ENCODE results near the gene ICOSLG. TPM values are rescaled to one million over a fixed set of nuclear protein-coding genes. Genes with fewer than 3 reads are reported as not detected.
"Not testable (repeated sequence)": the region's sequence is repeated elsewhere in the genome, so short reads cannot be mapped to it uniquely, and the experiment has no call there.

ICOSLG gene
- total RNA-seq, 1 donor from 2014 or later: 9.6 TPM

GRCh38 chr21:44206698-44207676 lies 33.8 kb downstream of the ICOSLG start:
- not testable (repeated sequence) for H3K27me3 Mint-ChIP-seq (ENCODE audit: unreplicated experiment); H3K4me3 Mint-ChIP-seq (ENCODE audit: unreplicated experiment); H3K36me3 Mint-ChIP-seq (ENCODE audit: unreplicated experiment); H3K4me1 Mint-ChIP-seq (ENCODE audit: unreplicated experiment); DNase-seq (ENCODE audit: extremely low spot score, unreplicated experiment); H3K9me3 Mint-ChIP-seq (ENCODE audit: unreplicated experiment); H3K27ac Mint-ChIP-seq (ENCODE audit: unreplicated experiment)

- H3K27ac Mint-ChIP-seq (ENCODE audit: unreplicated experiment); H3K4me3 Mint-ChIP-seq (ENCODE audit: unreplicated experiment); H3K9me3 Mint-ChIP-seq (ENCODE audit: unreplicated experiment); H3K27me3 Mint-ChIP-seq (ENCODE audit: unreplicated experiment); H3K36me3 Mint-ChIP-seq (ENCODE audit: unreplicated experiment); DNase-seq (ENCODE audit: extremely low spot score, unreplicated experiment); H3K4me1 Mint-ChIP-seq (ENCODE audit: unreplicated experiment): not testable (repeated sequence)
Measured at GRCh38 chr21:44206187-44206586, 34.6 kb downstream of the ICOSLG start.

GRCh38 chr21:44202590-44203299 lies 38.0 kb downstream of the ICOSLG start:
- H3K36me3 Mint-ChIP-seq (ENCODE audit: unreplicated experiment): not testable (repeated sequence)

GRCh38 chr21:44199997-44200396 lies 40.7 kb downstream of the ICOSLG start:
- not testable (repeated sequence) for H3K9me3 Mint-ChIP-seq (ENCODE audit: unreplicated experiment); H3K27me3 Mint-ChIP-seq (ENCODE audit: unreplicated experiment); DNase-seq (ENCODE audit: extremely low spot score, unreplicated experiment); H3K27ac Mint-ChIP-seq (ENCODE audit: unreplicated experiment); H3K4me1 Mint-ChIP-seq (ENCODE audit: unreplicated experiment); H3K4me3 Mint-ChIP-seq (ENCODE audit: unreplicated experiment); H3K36me3 Mint-ChIP-seq (ENCODE audit: unreplicated experiment)

More at GRCh38 chr21:44202590-44203299, 38.0 kb downstream of the ICOSLG start:
- not testable (repeated sequence) for H3K4me1 Mint-ChIP-seq (ENCODE audit: unreplicated experiment); H3K27me3 Mint-ChIP-seq (ENCODE audit: unreplicated experiment); H3K9me3 Mint-ChIP-seq (ENCODE audit: unreplicated experiment); DNase-seq (ENCODE audit: extremely low spot score, unreplicated experiment); H3K27ac Mint-ChIP-seq (ENCODE audit: unreplicated experiment); H3K4me3 Mint-ChIP-seq (ENCODE audit: unreplicated experiment)

- H3K27ac Mint-ChIP-seq (ENCODE audit: unreplicated experiment): no peak overlapping the region
- DNase-seq (ENCODE audit: extremely low spot score, unreplicated experiment): no peak
- TF ChIP-seq CTCF (IDR thresholded peaks at IDR 0.05): no peak
Measured at GRCh38 chr21:44199448-44199847, 41.3 kb downstream of the ICOSLG start.

GRCh38 chr21:44197156-44197516 lies 43.6 kb downstream of the ICOSLG start:
- H3K27ac Mint-ChIP-seq (ENCODE audit: unreplicated experiment); H3K36me3 Mint-ChIP-seq (ENCODE audit: unreplicated experiment); H3K9me3 Mint-ChIP-seq (ENCODE audit: unreplicated experiment); H3K4me1 Mint-ChIP-seq (ENCODE audit: unreplicated experiment); H3K4me3 Mint-ChIP-seq (ENCODE audit: unreplicated experiment); DNase-seq (ENCODE audit: extremely low spot score, unreplicated experiment); H3K27me3 Mint-ChIP-seq (ENCODE audit: unreplicated experiment): not testable (repeated sequence)

More at GRCh38 chr21:44199448-44199847, 41.3 kb downstream of the ICOSLG start:
- H3K27me3 Mint-ChIP-seq (ENCODE audit: unreplicated experiment): no peaks in the 10 kb centered on the region
- no peaks in the 10 kb centered on the region for H3K36me3 Mint-ChIP-seq (ENCODE audit: unreplicated experiment)
- peaks cover 5% of the 10 kb centered on the region for H3K4me1 Mint-ChIP-seq (ENCODE audit: unreplicated experiment)
- H3K4me3 Mint-ChIP-seq (ENCODE audit: unreplicated experiment): no peak overlapping the region
- no peaks in the 10 kb centered on the region for H3K9me3 Mint-ChIP-seq (ENCODE audit: unreplicated experiment)

GRCh38 chr21:44196212-44197155 lies 44.3 kb downstream of the ICOSLG start:
- not testable (repeated sequence) for H3K36me3 Mint-ChIP-seq (ENCODE audit: unreplicated experiment)

GRCh38 chr21:44194888-44195287 lies 45.9 kb downstream of the ICOSLG start:
- not testable (repeated sequence) for H3K4me1 Mint-ChIP-seq (ENCODE audit: unreplicated experiment); H3K27ac Mint-ChIP-seq (ENCODE audit: unreplicated experiment); DNase-seq (ENCODE audit: extremely low spot score, unreplicated experiment); H3K9me3 Mint-ChIP-seq (ENCODE audit: unreplicated experiment); H3K36me3 Mint-ChIP-seq (ENCODE audit: unreplicated experiment); H3K27me3 Mint-ChIP-seq (ENCODE audit: unreplicated experiment); H3K4me3 Mint-ChIP-seq (ENCODE audit: unreplicated experiment)

More at GRCh38 chr21:44196212-44197155, 44.3 kb downstream of the ICOSLG start:
- not testable (repeated sequence) for DNase-seq (ENCODE audit: extremely low spot score, unreplicated experiment); H3K27me3 Mint-ChIP-seq (ENCODE audit: unreplicated experiment); H3K9me3 Mint-ChIP-seq (ENCODE audit: unreplicated experiment); H3K4me3 Mint-ChIP-seq (ENCODE audit: unreplicated experiment); H3K4me1 Mint-ChIP-seq (ENCODE audit: unreplicated experiment); H3K27ac Mint-ChIP-seq (ENCODE audit: unreplicated experiment)

- not testable (repeated sequence) for H3K4me1 Mint-ChIP-seq (ENCODE audit: unreplicated experiment); H3K27me3 Mint-ChIP-seq (ENCODE audit: unreplicated experiment); H3K9me3 Mint-ChIP-seq (ENCODE audit: unreplicated experiment); H3K27ac Mint-ChIP-seq (ENCODE audit: unreplicated experiment); H3K4me3 Mint-ChIP-seq (ENCODE audit: unreplicated experiment); H3K36me3 Mint-ChIP-seq (ENCODE audit: unreplicated experiment); DNase-seq (ENCODE audit: extremely low spot score, unreplicated experiment)
Measured at GRCh38 chr21:44194451-44194850, 46.3 kb downstream of the ICOSLG start.

GRCh38 chr21:44193108-44193507 lies 47.6 kb downstream of the ICOSLG start:
- not testable (repeated sequence) for H3K4me3 Mint-ChIP-seq (ENCODE audit: unreplicated experiment); DNase-seq (ENCODE audit: extremely low spot score, unreplicated experiment); H3K9me3 Mint-ChIP-seq (ENCODE audit: unreplicated experiment); H3K36me3 Mint-ChIP-seq (ENCODE audit: unreplicated experiment); H3K27ac Mint-ChIP-seq (ENCODE audit: unreplicated experiment); H3K4me1 Mint-ChIP-seq (ENCODE audit: unreplicated experiment); H3K27me3 Mint-ChIP-seq (ENCODE audit: unreplicated experiment)
